K562 (cell line): ENCODE measurements around the gene SYNE2. TPM values are rescaled to one million over a fixed set of nuclear protein-coding genes. Genes with fewer than 3 reads are reported as not detected.
"Not testable (repeated sequence)": the region's sequence is repeated elsewhere in the genome, so short reads cannot be mapped to it uniquely, and the experiment has no call there.

Source experiments
- ATAC-seq: fragments of 200-7000 bp; cut with Tn5 transposase; 3 replicates; pipeline ENCODE4 v1.9.1; 2020; ENCODE audit warnings: moderate library complexity
- BruUV-seq: library from RNA; stranded (reverse); fragments of 400-500 nt; replicated peaks from 2 replicates; lab custom pipeline; 2021; lab: Mats Ljungman, UMichigan
- CTCF ChIA-PET: fragments of 300-600 bp; formaldehyde crosslinking; extraction: SDS; loops from one replicate; lab custom pipeline; 2021; ENCODE audit warnings: low intra/inter-chr PET ratio; lab: Yijun Ruan, JAX
- POLR2A ChIA-PET: fragments of 300-600, 350-650 bp; sonication (Branson Sonifier 250); formaldehyde crosslinking; extraction: SDS; loops from one replicate; lab custom pipeline; 2021; ENCODE audit warnings: antibody characterized with exemption, inconsistent platforms; lab: Yijun Ruan, JAX
- DNase-seq, 4 experiments: peaks; one replicate each; pipeline versions ENCODE4 v3.0.0 to v3.0.0-alpha.2; 2011 to 2018; ENCODE audit warnings: low spot score in 3 of 4, mixed read lengths in 3 of 4; ENCODE audit errors: extremely low read depth in 1 of 4
- FAIRE-seq: peaks from 2 replicates; lab custom pipeline; 2011; peaks lifted over from hg19 to GRCh38; lab: Jason Lieb, UNC
- H2AFZ ChIP-seq: 2 replicates; pipeline ENCODE4 v1.6.0; 2011; ENCODE audit warnings: low read depth, low read length, control low read depth, inconsistent platforms
- H3K27ac ChIP-seq: fragments of 200-600 bp; 3 replicates; pipeline ENCODE4 v1.8.0; 2011; ENCODE audit warnings: low read depth, mild to moderate bottlenecking, control low read depth, inconsistent platforms, low read length, moderate library complexity, mixed read lengths; ENCODE audit errors: extremely low read depth
- H3K27me3 ChIP-seq, 2 experiments: fragments of 300-600 bp in 1 of 2; 2 replicates in 1 of 2; 3 replicates in 1 of 2; pipeline versions ENCODE4 v1.6.0 to v1.8.0; 2011; ENCODE audit warnings: inconsistent platforms in 2 of 2, low read length in 2 of 2, mild to moderate bottlenecking in 1 of 2, mixed read lengths in 1 of 2, moderate library complexity in 1 of 2; ENCODE audit not compliant: control insufficient read depth in 2 of 2, insufficient read depth in 2 of 2
- H3K36me3 ChIP-seq: fragments of 300-600 bp; 3 replicates; pipeline ENCODE4 v1.8.0; 2011; ENCODE audit warnings: mild to moderate bottlenecking, low read length, inconsistent platforms; ENCODE audit not compliant: control insufficient read depth, insufficient read depth
- H3K4me1 ChIP-seq, 2 experiments: fragments of 200-600 bp in 1 of 2; replicated peaks in 1 of 2; 2 replicates in 1 of 2; 3 replicates in 1 of 2; pipeline versions ENCODE4 v1.5.1 to v1.8.0; 2011; ENCODE audit warnings: inconsistent platforms in 2 of 2, low read length in 2 of 2, mild to moderate bottlenecking in 1 of 2, mixed read lengths in 1 of 2, moderate library complexity in 1 of 2; ENCODE audit not compliant: control insufficient read depth in 2 of 2, insufficient read depth in 2 of 2
- H3K4me2 ChIP-seq: 2 replicates; pipeline ENCODE4 v1.6.1; 2011; ENCODE audit warnings: low read length, control low read depth, inconsistent platforms, mixed read lengths; ENCODE audit not compliant: insufficient read depth
- H3K4me3 ChIP-seq: fragments of 200-600 bp; sonication (generic), shearing (Covaris generic); 2 replicates; pipeline ENCODE4 v1.5.1; 2016; ENCODE audit warnings: control low read depth, inconsistent platforms
- H3K79me2 ChIP-seq: fragments of 200-600 bp; 3 replicates; pipeline ENCODE4 v1.8.0; 2011; ENCODE audit warnings: low read length, inconsistent platforms; ENCODE audit not compliant: control insufficient read depth, insufficient read depth
- H3K9ac ChIP-seq, 2 experiments: 2 replicates each; pipeline versions ENCODE4 v1.6.0 to v1.6.1; 2011; ENCODE audit warnings: low read depth in 2 of 2, low read length in 2 of 2, control low read depth in 1 of 2, inconsistent platforms in 1 of 2, mild to moderate bottlenecking in 1 of 2, mixed read lengths in 1 of 2; ENCODE audit not compliant: insufficient read depth in 1 of 2
- H3K9me1 ChIP-seq: one replicate; pipeline ENCODE4 v1.6.0; 2011; ENCODE audit warnings: inconsistent platforms, mild to moderate bottlenecking, low read length, moderate library complexity; ENCODE audit not compliant: control insufficient read depth, insufficient read depth
- H3K9me3 ChIP-seq: replicated peaks from 2 replicates; pipeline ENCODE4 v1.5.1; 2011; ENCODE audit warnings: low read depth, low read length, inconsistent platforms; ENCODE audit not compliant: control insufficient read depth, insufficient read depth
- H4K20me1 ChIP-seq: replicated peaks from 2 replicates; pipeline ENCODE4 v1.6.1; 2011; ENCODE audit warnings: low read length, inconsistent platforms, mixed read lengths; ENCODE audit not compliant: control insufficient read depth, insufficient read depth
- CEBPB ChIP-seq: fragments of 450-650 bp; IDR thresholded peaks from 2 replicates; pipeline ENCODE4 v1.6.1; 2016; ENCODE audit warnings: missing genetic modification characterization, missing compliant biosample characterization
- CEBPG ChIP-seq, 3 experiments: fragments of 200-800 bp in 1 of 3; sonication (Bioruptor generic) in 1 of 3; sonication (generic) in 1 of 3; formaldehyde crosslinking in 1 of 3; IDR thresholded peaks in 2 of 3; conservative IDR thresholded peaks in 1 of 3; 2 replicates each; pipeline versions ENCODE4 v1.6.1 to v1.8.0; 2016 to 2022; ENCODE audit warnings: missing compliant biosample characterization in 2 of 3, missing genetic modification characterization in 2 of 3, mild to moderate bottlenecking in 1 of 3, missing genetic modification reagents in 1 of 3
- WGBS: fragments of 100-300 bp; shearing (Covaris generic); methylation state at CpG from one replicate; pipeline ENCODE4 v1.1.6; 2016; ENCODE audit warnings: low coverage, mixed read lengths; ENCODE audit not compliant: insufficient coverage; ENCODE audit errors: missing lambda C conversion rate; 5-methylcytosine and 5-hydroxymethylcytosine counted together
- in situ Hi-C: fragments of 300-500 bp; cut with MboI; formaldehyde crosslinking; loops from 4 replicates; pipeline ENCODE4 v1.15.0; 2018; ENCODE audit warnings: inconsistent platforms, mixed read lengths
- intact Hi-C: fragments of 100-400 bp; cut with micrococcal nuclease; formaldehyde crosslinking; loops from 2 replicates; pipeline ENCODE4 v1.14.2; 2022
- polyA plus RNA-seq, 8 experiments: library from polyadenylated mRNA; depleted of rRNA in 4 of 8; stranded (reverse) in 5 of 8; unstranded in 3 of 8; fragments of >200 nt; fragmentation: Nextera tagmentation in 2 of 8; fragmentation: Illumina TruSeq in 1 of 8; extraction: Ambion mirVana in 2 of 8; extraction: Trizol in 1 of 8; gene quantifications; 2 replicates each; pipeline versions ENCODE4 v1.2.1 to v1.2.3, GENCODE V29; 2011 to 2014; ENCODE audit warnings: inconsistent platforms in 1 of 8, missing spikeins in 1 of 8
- total RNA-seq, 7 experiments: library from RNA; depleted of rRNA in 6 of 7; stranded (reverse); fragments of >200 nt in 6 of 7; fragmentation: Illumina TruSeq in 2 of 7; extraction: Trizol in 2 of 7; gene quantifications; 2 replicates each; pipeline versions ENCODE4 v1.2.1 to v1.2.3, GENCODE V29; 2011 to 2021; ENCODE audit warnings: low replicate concordance in 1 of 7

SYNE2 gene
- total and polyA plus RNA-seq, 9 of the 15 experiments (the other 6 are each of a cell fraction or from before 2014, with no cell fraction given): 0.06 to 0.53 (median 0.11) TPM

DNA sequence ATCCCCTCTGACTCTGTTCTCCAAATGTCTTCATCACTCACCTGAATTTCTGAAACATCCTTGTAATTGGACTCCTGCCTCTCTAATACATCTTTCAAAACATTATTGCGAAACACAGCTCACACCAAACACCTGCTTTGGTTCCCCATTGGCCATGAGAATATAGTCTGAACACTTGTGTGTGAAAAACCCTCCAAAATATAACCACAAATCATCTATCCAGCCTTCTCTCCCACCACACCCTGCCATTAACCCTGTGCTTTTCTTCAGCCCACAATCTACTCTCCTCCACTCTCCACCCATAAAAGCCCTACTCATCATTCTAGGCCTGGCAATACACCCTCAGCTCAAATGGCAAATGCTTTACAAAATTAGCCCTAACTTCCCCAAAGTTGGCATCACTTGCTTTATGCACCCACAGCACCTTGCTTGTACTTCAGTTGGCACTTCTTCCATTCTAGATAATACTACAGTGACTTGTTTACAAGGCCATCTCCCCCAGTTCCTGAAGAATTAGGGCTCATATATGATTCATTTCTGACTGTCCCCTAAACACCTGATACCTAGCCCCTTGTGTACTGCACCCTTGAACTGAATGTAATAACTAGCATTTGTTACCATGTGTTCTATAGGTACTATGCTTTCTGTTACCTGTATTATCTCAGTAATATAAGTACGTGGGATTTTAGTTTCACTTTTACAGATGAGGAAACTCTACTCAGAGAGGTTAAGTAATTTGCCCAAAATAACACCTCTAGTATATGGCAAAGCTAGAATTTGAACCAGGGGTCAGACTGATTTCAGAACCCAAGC, 17.3 kb downstream of the SYNE2 start:
- in situ Hi-C loops; ATAC-seq; H3K36me3 ChIP-seq; H3K9me1 ChIP-seq; H3K4me1 ChIP-seq; FAIRE-seq; POLR2A ChIA-PET; DNase-seq; H3K9ac ChIP-seq; H3K79me2 ChIP-seq; H3K4me3 ChIP-seq; H3K9me3 ChIP-seq; CTCF ChIA-PET; BruUV-seq; intact Hi-C loops; TF ChIP-seq CEBPG (CRISPR knock-in tag; IDR thresholded peaks at IDR 0.05): not testable (repeated sequence)
- TF ChIP-seq CEBPG (tag; conservative IDR thresholded peaks at IDR 0.05 in 1 of 2, IDR thresholded peaks at IDR 0.05 in 1 of 2) (0 out of 4 replicates have a peak, but pooled peaks of 1 of the 2 experiments have one; percentile 26), CEBPB (peak; percentile 56)
- TF ChIP-seq, all 486 proteins: peak for 2; not testable (repeated sequence) for 484
- H4K20me1 ChIP-seq, H2AFZ ChIP-seq, H3K4me2 ChIP-seq, H3K27me3 ChIP-seq, H3K27ac ChIP-seq: not testable (repeated sequence)
- 0% methylated on average over 1 of the region's 2 CpGs for WGBS

DNA sequence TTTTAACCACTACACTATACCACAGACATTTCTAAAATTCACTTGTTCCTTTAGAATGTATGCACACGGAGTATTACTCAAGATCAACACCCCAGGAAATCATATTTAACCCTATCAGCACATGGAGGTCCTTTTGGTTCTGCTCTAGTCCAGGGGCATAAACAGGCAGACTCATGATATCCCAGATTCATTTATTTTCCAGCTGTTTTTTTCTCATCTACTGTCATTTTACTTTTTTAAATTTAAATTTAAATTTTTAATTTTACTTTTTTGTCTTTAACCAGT, 17.9 kb downstream of the SYNE2 start:
- H3K79me2 ChIP-seq, FAIRE-seq, H2AFZ ChIP-seq, H3K27me3 ChIP-seq, H3K27ac ChIP-seq, H3K9ac ChIP-seq, H3K4me3 ChIP-seq, POLR2A ChIA-PET, BruUV-seq, H4K20me1 ChIP-seq, H3K9me3 ChIP-seq, H3K36me3 ChIP-seq, ATAC-seq, intact Hi-C loops, DNase-seq, H3K4me2 ChIP-seq, CTCF ChIA-PET, H3K4me1 ChIP-seq, H3K9me1 ChIP-seq, in situ Hi-C loops: not testable (repeated sequence)
- WGBS: 0% methylated on average over 1 of the region's 1 CpG
